Fibroblast of skin of right quadriceps (primary cell): ENCODE measurements around the gene NFATC1.

Source experiments
- DNase-seq: peaks from one replicate; pipeline ENCODE4 v3.0.0-alpha.2; 2013

Gene NFATC1

DNA sequence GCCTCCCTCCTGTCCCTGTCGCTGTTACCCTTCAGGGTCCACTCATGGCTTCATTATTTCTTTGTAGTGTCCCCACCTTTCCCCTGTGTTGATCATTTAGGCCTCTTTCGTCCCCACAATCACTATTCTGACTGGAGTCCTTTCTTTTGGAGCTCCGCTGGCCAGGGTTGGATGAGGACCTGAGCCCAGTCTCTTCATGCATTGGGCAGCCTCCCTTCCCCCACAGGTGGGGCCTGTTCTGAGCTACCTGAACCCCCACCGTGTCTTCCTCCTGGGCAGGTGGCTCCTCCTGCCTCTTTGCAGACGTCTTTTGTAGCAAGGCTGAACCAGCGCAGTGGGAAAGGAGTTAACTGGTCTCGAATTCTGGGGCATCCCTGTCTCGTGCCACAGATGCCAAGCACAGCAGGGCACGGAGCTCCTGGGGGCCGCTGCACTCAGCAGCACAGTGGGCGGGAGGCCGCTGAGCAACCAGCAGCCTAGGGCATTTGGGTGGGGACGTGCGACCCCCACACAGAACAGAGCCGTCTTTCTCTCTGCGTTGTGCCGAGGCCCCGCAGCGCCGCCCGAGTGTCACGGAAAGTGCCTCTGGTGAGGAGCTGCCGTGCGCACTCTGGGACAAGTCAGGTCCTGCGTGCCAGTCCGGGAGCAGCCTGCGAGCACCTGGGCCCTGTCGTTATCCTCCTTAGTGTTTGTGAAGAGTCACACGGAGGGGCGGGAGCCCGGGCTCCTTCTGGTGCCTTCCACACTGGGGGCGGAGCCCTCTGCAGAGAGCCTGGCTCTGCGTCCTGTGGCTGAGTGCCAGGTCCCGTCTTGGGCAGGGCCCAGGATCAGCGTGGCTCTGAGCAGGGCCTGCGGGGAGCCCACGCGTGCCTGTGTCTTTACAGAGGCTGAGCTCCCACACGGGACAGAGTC lies 130.1 kb downstream of the NFATC1 start:
- DNase-seq: peak; percentile 10

DNA sequence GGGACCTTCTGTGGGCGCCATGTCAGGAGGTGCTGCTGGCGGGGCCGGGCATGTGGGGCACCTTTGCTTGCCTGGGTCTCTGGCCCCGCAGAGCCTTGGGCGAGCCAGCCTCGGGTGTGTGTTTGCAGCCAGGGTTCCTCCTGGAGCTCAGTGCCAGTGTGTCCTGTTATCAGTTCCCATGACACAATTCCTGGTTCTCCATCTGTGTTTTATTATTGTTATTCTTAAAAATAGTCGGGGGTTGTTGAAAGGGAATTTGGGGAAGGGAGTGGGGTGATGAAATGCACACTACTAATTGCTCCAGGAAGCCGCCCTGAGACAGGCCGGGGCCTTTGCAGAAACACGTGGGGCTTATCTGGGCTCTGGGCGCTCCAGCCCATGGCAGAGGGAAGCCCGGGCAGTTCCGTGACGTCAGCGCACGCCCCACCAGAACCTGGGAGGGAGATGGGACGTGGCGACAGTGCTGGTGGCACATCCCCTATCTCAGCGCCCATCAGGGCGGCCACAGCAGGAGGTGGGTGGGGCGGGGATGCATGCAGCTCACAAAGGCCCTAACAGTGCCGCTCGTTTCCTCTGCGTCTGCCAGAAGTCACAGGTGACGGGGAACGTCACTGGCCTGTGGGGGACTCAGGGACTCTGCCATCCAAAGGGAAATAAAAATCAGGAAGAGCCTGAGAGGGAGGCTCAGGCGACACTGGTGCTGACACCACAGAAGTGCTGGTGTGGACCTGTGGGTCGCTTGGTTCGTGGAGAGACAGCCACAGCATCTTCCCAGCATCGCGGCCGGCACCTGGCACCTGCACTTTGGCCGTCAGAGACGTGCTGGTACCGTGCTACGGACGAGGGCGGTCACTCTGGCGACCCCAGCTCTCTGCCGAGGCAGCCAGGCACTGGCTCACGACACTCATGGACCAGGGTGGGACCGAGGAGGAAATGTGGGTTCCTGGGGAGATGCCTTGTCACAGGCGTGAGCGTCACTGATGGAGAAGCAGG lies 131.0 kb downstream of the NFATC1 start:
- DNase-seq: peak; percentile 23

DNA sequence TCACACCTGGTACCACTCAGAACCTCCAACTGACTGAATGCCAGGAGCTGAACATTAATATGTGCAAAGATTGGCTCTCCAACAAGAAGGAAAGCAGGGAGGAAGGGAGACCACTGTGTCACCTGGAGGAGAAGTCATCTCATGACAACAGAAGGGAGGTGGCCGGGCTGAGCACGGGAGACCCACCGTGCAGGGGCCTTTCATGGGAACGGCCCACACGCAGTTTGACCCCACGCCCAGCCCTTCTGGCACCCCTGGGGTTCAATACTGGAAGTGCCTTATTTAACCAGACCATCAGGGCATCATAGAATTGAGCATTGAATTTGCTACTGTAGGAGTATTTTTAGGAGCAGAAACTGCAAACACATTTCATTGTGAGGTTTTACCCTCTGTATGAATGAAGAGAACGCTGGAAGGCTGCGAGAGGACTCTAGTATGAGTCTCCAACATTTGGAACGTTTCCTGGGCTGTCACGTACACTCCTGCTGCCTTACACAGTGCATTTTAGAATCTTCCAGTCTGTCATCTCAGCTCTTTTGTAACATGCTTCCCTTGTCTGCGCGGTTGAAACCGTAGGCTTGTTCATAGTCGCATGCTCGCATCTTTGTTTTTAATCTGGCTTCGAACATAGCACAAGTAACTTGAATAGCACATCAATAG lies 132.1 kb downstream of the NFATC1 start:
- no peak for DNase-seq

DNA sequence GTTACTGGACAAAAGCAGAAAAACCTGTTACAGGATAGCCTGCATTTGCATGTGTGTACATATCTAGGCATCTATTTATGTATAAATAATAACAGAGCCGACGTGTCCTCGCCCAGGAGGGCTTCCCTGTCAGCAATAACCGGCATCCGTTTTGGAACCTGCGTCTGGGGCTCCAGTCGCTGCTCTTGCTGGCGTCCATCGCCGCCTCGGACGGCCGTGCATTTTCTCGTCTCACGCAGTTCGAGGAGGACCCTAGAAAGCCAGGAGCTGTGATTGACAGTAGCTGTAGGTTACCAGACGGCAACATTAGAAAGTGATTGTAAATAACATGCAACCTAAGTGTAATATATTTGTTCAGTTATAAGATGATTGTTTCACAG lies 132.6 kb downstream of the NFATC1 start:
- DNase-seq: no peak

DNA sequence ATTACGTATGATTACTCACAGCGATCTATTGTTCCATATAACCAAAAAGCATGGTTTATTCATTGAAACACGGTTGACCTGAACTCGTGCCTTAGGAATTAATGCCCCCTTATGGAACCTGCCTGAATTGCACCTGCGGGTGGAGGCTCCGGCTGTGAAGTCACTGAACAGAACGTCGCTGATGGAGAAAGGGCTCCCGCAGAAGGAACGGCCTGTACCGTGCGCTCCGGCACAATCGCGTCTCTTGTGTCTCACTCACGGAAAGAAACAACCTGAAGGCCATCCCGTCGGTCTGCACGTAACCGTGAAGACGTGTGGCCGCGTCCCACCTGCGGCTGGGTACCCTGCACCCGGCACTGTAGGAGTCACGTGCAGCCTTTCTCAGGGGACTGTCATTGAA lies 133.1 kb downstream of the NFATC1 start:
- DNase-seq: peak; percentile 67

DNA sequence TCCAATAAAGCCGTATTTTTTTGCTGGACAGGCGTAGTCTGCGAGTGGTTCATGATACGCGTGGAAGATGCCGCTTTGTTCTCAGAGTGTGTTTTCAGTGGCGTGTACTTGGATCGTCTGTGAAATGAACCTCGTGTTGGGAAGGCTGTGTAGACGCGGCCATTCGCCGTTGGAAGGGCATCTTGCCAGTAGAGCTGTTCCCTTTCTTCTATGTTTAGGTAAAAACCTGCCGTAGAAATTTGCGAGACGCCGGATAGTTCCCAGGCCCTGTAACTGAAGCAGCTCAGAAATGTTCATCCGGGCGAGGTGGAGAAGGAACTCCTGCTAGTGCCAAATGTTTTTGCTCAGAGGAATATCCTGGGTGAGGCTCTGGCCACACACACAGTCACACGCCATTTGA lies 133.6 kb downstream of the NFATC1 start:
- no peak for DNase-seq

DNA sequence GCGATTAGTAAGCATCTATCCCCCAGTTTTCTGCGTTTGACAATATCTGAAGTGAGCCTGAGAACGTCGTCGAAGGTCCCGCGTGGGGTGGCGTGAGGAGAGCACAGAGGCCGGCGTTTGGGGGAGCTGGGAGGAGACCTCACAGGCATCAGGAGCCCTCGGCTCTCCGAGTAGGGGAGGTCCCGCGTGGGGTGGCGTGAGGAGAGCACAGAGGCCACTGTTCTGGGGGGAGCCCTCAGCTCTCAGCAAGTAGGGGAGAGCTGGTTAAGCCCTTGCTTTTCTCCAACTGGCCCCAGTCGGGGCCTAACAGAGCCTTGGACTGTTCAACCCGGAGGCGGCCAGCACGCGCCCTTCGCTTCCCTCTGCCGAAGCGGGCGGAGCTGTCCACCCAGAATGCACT lies 134.3 kb downstream of the NFATC1 start:
- DNase-seq: no peak

DNA sequence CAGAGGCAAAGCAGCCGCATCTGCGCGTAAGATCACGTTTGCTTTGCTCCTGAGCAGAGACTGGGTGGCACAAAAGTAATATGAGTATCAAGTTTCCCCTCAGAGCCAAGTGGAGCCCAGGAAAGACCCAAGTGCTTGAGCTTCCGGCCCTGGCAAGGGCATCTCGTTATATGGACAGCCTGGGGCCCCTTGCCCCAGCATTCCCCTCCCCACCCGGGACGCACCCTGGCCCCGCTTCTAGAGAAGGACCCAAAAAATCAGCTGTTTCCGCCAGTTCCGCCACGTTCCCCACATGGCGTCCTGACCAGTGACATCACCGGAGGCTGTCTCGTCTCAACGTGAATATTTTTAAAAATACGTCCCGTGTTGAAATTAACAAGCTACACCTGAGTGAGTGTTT lies 135.1 kb downstream of the NFATC1 start:
- no peak for DNase-seq

DNA sequence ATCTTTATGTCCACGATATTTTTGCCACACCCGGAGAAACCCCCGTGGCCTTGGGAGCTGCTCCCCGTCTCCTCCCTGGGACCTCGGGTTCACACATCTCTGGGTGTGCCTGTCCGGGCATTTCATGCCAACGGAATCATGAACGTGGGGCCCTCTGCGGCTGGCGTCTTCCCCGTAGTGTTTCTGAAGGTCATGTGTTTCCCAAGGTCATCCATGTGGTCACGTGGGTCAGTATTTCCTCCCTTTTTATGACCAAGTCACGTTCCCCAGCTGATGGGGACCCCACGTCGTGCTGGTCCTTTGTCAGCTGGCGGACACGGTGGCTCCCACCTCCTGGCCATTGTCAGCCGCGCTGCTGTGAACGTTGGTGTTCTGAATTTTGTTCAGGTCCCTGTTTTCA lies 135.7 kb downstream of the NFATC1 start:
- no peak for DNase-seq

DNA sequence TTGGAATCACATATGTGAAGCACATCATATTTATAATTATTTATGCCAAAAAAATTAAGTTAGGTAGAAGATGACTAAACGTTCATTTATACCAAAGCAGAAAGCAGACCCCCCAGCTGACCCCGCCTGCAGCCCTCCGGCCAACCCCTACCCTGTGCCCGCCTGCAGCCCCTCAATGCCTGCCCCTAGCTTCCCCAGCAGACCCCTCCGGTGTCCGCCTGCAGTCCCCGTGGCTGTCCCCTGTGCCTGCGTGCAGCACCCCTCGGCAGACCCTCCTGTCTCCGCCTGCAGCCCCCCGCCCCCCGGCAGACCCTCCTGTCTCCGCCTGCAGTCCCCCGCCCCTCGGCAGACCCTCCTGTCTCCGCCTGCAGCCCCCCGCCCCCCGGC lies 136.2 kb downstream of the NFATC1 start:
- DNase-seq: no peak

DNA sequence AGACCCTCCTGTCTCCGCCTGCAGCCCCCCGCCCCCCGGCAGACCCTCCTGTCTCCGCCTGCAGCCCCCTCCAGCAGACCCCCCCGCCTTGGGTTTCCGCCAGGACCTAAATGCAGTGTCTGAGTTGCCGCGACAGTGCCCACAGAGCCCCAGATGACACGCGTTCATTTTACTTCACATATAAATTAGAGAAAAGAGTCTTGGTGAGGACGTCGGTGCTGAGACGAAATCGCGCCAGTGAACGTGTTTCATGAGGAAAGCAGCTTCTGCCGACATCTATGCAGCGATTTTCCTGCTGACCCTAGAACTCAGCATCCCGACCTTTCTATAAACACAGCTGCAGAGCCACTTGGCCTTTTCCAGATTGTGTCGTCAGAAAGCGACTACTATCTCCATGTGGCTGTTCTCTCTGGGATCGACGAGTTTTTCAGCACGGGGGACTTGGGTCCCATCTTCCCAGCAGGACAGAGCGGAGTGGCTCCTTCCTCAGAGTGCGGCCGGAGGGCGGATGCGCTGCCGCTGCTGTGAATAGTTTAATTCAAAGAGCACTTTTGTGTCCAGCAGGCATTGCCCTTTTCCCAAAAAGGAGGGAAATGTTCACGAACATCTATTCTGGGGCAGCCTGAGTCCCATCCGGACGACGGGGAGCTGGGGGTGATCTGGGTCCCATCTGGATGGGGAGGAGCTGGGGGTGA lies 136.7 kb downstream of the NFATC1 start:
- no peak for DNase-seq

DNA sequence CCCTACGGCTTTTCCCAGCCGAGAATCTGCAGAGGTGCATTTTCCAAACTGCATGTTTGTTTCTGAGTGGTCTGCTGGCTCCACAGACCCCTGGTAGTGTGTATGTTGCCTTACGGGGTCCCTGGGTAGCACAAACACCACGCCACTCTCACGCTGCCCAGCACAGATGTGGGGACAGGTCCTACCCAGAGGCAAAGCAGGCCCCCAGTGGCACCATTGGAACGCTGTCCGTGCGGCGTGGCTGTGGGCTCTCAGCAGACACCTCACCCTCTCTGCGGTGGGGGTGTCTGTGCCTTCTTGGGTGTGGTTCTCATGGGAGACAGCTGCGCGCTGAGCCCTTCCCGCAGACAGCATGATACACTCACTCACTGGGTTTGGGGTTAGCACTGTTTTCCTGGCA lies 137.4 kb downstream of the NFATC1 start:
- DNase-seq: no peak

DNA sequence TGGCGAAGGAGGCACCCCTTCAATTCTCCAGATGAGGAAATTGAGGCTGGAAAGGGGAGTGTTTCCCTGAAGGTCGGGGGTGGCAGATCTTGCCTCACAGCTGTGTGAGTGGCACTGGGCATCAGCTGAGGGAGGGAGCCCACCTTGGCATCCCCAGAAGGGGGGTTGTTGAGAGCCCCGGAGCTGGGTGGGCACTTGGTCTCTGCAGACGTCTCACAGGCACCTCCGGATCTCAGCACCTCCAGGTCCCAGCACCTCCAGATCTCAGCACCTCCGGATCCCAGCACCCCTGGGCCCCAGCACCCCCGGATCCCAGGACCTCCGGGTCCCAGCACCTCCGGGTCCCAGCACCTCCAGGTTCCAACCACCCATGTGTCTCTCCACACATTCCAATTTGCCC lies 137.9 kb downstream of the NFATC1 start:
- DNase-seq: no peak

DNA sequence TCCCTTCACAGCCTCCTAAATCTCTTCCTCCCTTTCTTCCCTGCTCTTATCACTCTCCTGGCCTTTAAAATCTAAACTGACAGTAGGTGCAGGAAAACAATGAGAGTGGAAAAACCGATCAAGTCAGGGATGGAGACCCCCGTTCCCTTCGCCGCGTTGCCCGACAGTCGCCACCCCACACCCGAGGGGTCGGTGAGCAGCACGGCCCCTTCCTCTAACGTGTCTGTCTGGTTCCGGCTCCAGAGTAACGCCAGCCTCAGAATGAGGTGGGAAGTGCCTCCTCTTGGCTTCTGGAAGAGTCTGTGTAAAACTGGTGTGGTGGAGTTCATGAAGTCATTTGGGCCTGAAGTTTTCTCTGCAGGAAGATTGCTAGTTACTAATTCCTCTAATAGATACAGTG lies 138.6 kb downstream of the NFATC1 start:
- DNase-seq: no peak

DNA sequence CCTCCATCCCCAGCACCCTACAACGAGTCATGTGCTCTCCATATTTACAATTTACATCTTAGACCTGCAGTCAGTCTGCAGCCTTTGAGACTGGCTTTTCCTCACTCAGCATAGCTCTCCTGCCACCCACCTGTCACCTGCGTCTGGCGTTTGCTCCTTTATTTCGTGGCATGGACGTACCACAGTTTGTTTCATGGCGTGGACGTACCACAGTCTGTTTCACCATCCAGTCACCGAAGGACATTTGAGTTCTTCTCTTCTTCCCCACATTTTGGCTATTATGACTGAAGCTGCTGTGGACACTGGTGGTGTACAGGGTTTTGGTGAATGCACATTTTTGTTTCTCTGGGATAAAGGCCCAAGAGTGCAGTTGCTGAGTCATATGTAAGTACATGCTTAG lies 142.0 kb downstream of the NFATC1 start:
- no peak for DNase-seq

DNA sequence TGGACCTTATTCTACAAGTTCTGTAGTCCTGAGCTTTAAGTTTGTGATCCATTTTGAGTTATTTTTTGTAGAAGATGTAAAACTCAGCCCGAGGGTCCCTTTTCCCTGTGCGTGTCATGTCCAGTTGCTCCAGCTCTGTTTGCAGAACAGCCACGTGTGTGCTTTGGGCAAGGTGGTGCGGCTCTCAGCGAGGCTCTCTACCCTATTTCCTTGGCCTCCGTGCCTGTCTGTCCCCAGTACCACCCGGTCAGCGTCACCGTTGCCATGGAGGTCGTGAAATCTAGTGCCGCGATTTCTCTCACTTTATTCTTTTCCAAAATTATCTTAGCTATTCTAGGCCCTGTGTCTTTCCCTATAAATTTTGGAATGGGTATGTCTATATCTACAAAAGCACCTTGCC lies 142.9 kb downstream of the NFATC1 start:
- no peak for DNase-seq

DNA sequence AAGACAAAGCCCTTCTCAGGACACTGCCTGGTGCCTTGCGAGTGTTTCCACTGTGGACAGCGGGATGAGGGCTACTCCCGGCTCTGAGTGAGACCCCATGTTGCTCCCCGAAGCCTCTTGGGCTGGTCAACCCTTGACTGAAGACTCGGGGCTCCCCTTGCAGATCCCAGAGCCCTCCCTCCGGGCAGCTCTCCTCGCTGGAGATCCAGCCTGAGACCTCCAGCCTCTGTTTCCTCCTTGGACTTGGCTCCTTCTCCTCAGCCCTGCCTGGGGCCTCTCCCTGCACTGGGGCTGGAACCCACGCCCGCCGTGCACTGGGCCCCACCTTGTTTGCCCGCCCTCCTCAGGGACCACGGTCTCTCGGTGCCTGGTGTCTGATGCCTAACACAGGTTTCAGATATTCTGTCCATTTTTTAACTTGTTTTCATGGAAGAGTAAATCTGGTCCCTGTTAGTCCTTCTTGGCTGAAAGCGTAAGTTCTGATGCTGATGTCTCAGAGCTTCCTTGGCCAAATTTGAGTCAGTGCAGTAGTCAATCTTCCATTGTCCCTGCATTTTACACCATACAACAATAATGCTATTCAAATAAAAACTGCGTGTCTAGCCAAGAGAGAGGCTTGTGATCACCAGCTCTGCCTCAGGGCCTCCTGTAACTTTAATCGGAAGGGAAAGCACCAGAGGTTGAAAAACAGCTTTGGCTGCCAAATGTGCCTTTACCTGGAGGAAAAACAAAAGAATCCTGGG lies 144.6 kb downstream of the NFATC1 start:
- DNase-seq: no peak

DNA sequence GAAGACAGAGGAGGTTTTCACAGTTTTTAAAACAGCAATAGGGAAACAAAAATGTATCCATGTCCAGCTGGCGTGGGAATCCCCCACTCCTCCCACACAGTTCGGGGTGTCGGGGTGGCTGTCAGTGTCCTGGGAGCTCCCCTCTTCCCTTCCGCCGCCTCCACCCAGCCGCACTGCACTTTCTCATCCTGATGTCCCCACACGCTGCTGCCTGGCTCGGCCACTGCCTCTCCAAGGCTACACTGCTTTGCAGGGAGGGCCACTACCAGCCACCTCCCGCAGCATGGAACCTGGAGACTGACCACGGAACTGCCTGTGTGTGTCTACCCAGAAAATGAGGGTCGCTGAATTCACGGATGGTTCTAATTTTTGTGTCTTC lies 145.2 kb downstream of the NFATC1 start:
- no peak for DNase-seq

DNA sequence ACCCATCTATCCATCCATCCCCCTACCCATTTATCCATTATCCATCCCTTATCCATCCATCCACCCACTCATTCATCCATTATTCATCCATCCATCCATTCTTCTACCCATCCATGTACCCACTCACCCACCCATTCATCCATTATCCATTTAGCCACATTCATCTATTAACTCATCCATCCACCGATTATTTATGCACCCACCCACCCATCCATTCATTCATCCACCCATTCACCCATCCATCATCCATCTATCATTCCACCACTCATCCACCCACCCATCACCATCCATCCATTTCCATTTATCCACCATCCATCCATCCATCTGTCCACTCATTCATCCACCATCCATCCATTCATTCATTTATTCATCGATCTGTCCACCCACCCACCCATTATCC lies 146.5 kb downstream of the NFATC1 start:
- no peak for DNase-seq

DNA sequence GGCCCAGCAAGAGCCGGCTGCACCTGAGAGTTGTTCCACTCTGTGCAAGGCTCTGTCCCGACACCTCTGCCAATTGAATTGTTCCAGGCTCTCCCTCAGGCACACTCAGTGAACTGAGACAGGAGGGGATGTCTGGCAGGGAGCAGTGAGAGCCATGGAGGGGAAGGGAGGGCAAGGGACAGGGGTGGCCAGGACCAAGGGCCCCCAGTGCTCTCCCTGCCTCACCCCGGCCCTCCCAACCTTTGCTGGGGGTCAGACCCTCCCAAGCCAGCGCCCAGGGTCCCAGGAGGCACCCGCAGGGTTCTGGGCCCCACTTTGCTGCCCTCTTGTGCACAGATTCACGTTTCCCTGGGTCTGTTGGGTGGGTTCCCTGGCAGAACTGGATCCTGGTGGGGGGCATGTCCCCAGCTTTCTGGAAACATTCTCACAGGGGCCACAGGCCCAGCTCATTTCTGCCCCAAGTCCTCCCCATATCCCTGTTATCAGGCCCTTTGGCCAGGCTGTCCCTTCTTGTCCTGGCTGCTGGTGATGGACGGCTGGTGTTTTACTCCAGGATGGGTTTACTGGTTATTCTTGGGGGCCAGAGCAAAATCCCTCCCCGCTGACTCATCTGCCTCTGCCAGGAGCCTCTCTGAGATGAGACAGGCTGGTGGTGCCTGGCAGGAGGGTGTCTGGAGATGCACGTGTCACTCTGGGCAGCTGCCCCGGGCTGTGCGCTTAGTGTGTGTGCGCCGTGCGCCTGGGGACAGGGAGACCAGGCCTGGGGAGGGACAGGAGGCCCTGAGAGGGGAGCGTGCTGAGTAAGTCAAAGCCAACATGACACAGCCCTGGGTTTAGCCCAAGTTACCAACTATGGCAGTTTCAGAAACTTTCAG lies 147.4 kb downstream of the NFATC1 start:
- DNase-seq: no peak

DNA sequence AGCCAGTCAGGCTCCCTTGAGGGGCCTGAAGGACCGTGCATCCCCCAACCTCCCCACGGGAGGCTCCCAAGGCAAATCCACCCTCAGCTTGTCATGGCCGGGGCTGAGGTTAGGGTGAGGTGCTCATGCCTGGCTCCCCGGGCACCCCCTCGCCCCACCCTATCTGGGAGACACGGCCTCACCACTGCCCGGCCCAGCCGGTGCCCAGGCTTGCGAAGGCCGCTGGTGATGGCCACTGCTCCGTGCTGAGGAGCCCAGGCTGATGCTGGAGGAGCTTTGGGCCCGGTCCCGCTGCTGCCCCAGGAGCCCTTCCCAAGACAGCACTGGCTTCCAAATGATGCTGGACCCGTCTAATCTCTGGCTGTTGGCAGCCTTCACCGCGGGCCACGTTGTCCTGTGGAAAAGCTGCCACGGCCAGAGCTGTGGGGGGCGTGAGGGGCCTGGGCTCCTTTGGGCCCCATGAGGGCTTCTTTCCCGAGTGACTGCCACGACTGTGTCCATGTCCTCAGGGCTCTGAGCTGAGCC lies 148.2 kb downstream of the NFATC1 start:
- no peak for DNase-seq
